ENCODE results near the gene CRABP2. TPM values are rescaled to one million over a fixed set of nuclear protein-coding genes. Genes with fewer than 3 reads are reported as not detected.

The CRABP2 gene
- total RNA-seq, 2 donors from 2014 or later: 1.5 TPM

DNA sequence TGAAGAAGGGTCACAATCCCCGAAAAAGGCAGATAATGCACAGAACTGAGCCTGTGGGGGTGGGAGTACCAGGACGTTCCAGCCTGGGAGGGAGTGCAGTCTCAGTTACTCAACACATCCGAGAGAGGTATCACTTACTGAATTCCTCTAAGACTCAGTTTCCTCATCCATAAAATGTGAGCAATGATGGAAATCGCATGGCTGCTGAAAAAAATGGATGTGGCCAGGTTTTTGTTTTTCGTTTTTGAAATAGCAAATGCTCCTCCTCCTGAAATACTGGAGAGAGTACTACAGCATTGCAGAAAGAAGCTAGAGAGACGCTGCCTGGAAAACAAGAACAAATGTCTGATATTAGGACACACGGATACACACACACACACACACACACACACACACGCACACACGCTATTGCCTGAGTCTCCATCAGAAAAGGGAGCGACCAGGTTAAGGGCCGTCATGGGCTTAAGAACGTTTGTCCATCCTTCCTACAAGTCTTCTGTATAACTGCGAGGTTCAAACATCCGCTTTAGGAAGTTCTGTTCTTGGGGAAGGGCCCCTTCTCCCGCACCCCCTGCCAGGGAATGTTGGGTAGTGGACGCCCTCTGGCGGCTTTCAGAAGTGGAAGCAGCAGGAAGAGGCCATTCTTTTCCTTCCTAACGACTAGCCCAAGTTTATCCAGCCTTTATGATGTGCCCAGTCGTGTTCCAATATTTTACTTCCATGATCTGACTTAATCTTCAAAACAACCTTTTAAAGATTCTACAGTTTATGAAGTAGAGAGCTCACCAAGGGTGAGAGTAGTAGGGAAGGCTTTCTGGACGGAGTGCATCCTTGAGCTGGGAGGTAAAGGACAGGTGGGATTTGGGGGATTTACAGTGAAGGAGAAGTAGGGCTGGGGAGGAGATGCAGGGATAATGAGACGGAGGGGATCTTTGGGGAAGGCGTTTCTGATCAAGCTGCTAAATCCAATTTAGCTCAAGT is 27.5 kb downstream of the CRABP2 start:
- DNase-seq (peak; percentile 80), ATAC-seq (peak; percentile 66 to 69)
- intact Hi-C loops (cut with DNase I): loop anchor here (1.0 to 5.0 kb wide), 3 partner anchors 18 to 51 kb away; no protein-coding TSS in a partner anchor

DNA sequence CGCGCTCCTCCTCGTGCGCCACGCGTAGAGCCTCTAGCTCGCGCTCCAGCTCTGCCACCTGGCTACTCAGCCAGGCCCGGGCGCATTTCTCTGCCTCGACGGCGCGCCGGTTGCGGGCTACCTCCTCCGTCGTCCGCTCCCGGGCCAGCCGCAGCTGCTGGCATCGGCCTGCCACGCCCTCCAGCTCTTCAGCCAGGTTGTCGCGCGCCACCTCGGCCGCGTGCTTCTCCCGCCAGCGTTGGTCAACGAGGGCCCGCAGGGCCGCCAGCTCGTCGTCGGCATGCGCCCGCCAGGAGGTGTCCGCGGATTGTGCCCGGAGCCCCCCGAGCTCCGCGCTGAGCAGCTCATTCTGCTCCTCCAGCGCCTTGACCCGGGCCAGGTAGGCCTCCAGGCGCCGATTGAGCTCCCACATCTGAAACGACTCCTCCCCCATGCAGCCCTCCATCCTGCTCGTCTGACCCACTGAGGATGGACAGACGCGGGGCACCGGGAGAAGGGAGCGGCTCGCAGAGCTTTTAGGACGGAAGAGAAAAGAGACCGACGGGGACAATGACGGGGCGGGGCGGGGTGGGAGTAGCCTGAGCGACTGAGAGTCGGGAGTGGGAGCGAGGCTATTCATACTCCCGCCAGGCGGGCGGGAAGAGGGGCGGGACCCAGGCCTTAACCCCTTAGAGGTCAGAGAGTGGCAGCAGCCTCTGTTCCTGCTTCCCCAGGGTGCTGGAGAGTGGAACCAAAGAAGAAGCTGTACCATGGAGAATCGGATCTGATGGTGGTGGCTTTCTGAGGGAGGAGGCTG is 28.4 kb downstream of the CRABP2 start, which contains the start of gene NES:
Gene NES (minus strand): TSS at position 588 of the 796 bp plus-strand sequence. CDS start 143 bp downstream, at position 445.
- ATAC-seq: peak; percentile 89 to 92
- DNase-seq: peak; percentile 86
- intact Hi-C loops (cut with DNase I): loop anchor here in 1 of 2 donors (1.0 to 5.0 kb wide), 2 partner anchors 17 to 50 kb away; no protein-coding TSS in a partner anchor

DNA sequence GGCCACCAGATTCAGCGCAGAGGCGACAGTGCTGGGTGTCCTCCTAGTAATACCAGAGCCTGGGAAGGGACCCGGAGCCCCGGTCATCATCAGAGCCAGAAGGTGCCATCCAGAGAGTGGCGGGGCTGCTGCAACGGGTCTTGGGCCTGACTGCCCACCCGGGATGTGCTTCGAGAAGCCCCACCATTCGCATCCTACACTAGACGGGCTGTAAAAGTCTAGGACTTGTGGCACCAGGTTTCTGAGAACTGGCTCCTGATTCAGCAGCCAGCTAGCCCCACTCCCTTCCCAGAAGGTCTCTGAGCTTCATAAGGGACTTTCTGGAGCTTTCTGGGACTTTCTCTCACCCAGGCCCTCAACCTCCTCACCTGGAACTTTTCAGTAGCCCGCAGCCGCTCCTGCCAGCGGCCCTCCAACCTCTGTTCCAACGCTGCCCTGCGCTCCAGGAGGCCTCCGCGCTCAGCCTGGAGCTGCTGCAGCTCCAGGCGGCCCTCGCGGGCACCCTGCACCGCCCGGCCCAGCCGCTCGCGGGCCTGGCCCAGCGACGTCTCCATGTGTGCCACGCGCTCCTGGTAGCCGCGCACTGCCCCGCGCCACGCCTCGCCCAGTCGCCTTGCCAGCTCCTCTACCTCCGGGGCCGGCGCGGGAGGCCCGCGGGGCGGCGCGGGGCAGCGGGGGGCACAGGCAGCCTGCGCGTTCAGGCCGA is 29.1 kb downstream of the CRABP2 start:
- no peak for DNase-seq
- intact Hi-C loops (cut with DNase I): loop anchor here in 1 of 2 donors (5.0 kb wide), 1 partner anchor 49 kb away; no protein-coding TSS in a partner anchor
- peak; percentile 19 to 33 for ATAC-seq

DNA sequence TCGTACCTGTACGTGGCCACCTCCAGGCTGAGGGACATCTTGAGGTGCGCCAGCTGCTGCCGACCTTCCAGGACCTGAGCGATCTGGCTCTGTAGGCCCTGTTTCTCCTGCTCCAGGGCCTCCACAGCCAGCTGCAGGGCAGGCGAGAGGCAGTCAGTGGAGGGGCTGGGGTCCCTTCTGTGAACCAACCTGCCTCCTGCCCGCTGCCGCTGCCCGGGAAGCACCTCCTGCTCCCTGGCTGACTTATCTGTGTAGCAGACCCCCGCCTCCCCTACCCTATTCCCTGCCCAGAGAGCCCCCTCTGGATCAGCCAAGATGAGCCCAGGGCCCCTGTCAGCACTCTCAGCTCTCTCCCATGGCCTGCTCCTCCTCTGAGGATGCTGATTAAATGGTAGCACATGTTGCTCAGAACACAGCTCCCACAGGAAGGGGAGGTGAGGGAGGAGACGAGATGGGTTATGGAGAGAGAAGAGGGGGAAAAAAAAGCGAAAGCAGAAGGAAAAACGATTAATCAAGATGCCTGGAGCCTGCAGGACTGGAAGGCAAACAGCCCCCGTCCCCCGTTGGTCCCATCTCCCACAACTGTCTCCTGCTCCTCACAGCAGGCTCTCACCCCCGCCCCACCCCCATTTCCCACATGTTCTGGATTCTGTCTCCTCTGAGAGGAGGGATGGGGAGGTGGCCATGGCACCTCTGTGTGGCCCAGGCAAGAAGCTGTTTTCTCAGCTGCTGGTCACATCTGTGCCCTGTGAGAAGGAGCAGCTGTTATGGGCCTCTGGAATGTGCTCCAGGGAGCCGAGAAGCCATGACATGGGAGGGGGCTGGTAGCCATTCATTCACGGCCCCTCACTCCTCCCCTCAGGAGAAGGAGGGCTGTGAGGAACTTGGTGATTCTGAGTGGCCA is 29.9 kb downstream of the CRABP2 start:
- DNase-seq (no peak), ATAC-seq (peak; percentile 9)
- intact Hi-C loops (cut with DNase I): loop anchor here in 1 of 2 donors (5.0 kb wide), 1 partner anchor 48 kb away; no protein-coding TSS in a partner anchor

DNA sequence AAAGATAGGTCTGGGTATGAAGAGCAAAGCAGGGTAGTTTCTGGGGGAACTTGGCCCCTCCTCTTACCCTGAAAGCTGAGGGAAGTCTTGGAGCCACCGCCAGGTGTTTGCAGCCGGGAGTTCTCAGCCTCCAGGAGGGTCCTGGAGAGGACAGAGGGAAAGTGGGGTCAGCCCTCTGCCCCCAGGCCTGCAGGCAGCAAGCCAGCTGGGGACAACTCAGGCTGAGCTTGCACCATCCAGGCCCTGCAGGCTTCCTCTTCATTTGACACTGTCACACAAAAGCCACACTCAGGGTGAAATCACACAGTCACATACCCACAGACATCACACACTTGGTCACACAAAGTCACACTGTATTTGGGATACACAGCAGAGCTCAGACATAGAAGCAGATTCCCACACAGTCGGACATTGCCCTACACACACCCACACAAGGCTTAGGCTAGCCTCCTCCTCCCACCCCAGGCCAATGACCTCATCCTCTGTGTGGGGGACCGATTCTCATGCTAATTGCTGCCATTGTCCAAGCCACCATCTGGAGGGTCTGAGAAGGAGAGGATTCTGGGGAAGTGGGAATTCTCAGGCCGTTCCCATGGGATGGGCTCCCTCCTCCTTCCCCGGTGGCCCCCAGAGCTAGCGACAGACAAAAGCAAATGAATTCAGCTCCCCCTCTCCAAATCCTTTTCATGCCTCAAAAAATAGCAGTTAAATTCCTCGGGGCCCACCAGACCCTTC is 31.8 kb downstream of the CRABP2 start:
- no peak for ATAC-seq
- no peak for DNase-seq

DNA sequence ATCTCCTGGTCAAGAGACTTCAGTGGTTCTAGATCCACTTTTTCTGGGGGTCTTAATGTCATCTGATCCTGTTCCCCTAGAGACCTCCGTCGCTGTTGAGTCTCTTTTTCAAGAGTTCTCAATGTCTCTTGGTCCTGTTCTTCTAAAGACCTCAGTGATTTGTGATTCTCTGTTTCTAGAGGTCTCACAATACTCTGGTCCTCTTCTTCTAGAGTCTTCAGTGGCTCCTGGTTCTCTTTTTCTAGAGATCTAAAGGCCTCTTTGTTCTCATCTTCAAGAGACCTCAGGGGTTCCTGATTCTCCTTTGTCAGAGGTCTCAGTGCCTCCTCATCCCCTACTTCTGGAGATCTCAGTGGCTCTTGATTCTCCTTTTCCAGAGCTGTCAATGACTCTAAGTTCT is 33.6 kb downstream of the CRABP2 start:
- ATAC-seq (no peak), DNase-seq (no peak)
- intact Hi-C loops (cut with DNase I): no loop called here

More for the DNA sequence above, 31.8 kb downstream of the CRABP2 start:
- intact Hi-C loops (cut with DNase I): no loop called here

DNA sequence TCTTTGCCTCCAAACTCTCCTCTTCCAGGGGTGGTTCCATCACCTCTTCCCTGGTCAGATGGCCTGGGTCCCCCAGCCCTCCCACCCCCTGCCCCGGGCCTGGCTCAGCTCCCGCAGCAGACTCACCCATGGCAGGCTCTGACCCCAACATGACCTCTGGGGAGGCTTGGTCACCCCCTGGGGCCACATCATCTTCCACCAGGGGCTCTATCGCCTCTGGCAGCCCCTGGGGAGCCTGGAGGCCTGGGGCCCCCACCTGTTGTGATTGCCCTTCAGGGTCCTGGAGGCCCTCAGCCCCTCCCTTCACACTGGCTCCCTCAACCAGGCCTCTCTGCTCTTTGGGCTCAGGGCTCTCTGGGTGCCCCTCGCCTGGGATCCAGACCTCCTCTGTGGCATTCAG is 34.6 kb downstream of the CRABP2 start:
- DNase-seq: no peak
- no peak for ATAC-seq
- intact Hi-C loops (cut with DNase I): no loop called here

DNA sequence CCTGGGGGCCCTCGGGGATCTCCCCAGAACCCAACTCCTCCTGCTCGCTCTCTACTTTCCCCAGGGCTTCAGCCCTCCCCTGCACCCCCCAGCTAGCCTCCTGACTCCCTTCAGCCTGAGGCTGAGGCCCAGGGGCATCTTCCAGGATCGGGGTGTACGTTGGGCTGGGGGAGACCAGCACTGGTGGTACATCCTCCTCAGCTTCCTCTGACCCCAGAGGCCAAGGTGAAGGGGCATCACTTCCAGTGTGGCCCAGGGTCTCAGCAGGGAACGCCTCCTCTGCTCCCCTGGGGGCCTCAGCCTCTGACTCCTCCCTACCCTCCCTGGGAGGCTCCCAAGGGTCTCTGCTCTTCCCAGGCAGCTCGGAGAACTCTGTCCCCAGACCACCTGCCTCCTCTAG is 35.0 kb downstream of the CRABP2 start:
- DNase-seq (no peak), ATAC-seq (no peak)
- intact Hi-C loops (cut with DNase I): no loop called here

DNA sequence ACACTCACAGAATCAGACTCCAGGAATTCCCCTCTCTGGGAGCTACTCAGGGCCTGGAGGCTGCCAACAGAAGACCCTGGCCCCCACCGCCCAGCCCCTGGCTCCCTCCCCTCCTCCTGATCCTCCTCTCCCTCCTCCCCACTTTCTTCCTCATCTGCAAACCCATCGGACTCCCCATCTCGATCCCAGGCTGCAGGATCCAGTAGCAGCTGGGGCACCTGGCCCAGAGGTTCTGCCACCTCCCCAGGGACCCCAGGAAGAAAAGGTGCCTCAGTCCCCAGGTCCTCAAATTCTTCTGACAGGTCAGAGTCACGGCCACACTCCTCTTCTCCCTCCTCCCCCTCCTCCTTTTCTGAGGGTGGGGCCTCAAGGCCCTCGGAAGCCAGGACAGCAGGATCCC is 35.6 kb downstream of the CRABP2 start:
- DNase-seq (no peak), ATAC-seq (no peak)
- intact Hi-C loops (cut with DNase I): no loop called here

DNA sequence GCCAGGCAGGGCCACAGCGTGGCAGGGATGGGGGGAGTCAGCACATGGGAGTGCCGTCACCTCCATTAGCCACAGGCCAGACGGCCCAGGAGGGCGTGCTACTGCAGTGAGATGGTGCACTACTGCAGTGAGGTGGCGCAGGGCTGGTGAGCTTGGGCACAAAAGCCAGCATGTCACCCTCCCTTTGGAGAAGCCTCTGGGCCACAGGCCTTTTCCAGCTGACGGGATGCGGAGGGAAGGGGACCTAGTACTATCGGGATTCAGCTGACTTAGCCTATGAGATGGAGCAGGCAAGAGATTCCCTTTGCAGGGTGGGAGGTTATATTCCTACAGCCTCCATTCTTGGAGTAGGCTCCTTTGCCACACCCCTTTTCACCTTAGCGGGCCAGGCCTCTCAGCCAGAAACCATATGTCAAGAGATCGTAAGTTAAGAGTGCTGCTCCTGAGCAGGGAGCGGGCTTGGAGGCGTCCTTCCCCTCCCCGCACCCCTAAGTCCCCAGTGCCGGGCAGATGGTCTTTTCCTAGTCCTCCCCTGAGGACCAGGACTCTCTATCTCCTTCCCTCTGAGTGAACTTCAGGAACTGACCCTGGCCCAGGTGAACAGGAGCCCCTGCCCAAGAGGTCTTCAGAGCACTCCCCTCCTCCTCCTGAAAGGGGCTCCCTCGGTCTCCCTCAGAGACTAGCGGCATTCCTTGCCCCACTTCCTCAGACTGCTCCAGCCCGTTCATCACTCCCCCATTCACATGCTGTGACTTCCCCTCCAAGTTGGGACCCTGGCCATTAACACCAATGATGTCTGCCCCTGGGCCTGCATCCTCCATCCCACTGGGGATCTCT is 36.4 kb downstream of the CRABP2 start:
- ATAC-seq: peak in 1 of 2 donors; percentile 2
- no peak for DNase-seq
- intact Hi-C loops (cut with DNase I): no loop called here

DNA sequence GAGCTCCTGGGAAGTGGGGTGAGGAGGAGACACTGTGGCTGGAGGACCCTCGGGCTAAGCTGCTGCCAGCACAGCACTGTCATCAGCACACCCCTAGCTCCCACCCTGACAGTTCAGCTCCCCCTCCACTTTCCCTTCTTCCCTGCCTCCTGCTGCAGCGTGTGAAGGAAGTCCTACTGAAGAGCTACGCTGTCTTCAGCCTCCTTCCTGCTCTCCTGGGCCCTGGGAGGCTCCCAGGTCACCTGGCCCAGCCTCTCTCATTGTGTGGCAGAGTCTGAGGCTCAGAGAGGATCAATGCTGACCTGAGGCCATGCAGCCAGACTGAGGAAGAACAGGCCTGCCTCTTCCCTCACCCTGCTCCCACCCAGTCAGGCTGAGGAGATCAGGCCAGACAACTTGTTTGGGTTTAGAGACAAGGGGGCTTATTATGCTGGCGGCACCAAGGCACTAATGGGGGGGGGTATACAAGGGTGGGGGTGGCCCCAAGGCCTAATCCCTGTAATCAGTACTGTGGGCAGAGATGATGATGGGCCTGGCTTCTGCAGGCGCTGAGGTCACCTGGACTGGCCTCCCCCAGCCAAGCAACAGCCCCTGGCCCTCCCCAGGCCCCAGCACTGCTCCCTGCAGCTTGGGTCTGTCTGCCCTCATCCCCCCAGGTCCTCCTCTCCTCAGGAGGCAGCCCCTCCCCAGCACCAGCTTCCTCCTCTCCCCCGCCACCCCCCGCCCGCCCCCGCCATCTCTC is 37.2 kb downstream of the CRABP2 start:
- no peak for DNase-seq
- intact Hi-C loops (cut with DNase I): no loop called here
- peak in 1 of 2 donors; percentile 3 for ATAC-seq

DNA sequence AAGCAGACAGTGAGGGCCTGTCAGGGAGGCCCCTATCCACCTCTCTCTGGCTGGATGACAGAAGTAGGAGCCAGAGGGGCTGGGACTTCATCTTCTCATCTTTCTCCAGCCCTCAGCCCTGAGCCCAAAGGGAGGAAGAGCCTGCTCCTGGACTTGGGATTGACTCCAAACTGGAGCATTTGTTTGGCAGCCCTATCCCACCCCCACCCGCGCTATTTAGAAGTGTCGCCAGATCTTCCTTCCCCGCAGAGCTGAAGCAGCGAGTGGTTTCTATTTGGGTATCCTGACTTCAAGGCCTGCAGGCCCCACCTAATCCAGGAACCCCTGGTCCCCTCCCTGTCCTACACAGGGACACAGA is 37.8 kb downstream of the CRABP2 start:
- DNase-seq: peak; percentile 59
- intact Hi-C loops (cut with DNase I): no loop called here
- ATAC-seq: peak; percentile 44 to 46

DNA sequence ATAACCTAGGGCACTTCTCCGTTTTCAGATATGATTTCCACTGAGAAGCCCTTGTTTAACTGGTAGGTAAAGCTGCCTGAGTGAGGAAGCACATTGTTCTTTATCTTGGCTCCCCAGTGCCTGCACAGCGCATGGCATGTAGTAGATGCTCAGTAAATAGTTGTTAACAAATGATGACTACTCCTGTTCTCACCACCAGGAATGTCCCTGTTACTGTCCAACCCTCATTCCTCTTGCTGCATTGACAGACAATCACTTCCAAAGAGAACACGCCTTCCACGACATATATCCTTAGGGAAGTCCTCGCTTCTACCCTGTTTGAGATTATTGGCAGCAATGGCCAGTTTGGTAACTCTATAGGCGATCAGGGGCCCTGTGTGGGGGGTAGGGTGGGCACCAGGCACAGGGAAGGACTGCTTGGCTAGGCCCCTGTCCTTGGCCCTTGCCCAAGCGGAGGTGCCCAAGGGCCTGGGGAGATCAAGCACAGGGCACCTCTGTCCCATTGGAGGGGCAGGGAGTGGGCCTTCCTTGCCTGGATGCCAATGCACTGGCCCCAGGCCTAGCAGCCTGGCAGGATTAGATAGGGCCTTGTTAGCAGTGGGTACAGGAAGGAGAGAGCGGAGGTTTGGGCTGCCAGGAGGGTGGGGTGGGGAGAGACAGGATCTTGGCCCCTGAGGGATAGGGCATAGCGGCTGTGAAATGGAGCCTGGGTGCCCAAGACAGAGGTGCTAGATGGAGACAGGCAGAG is 38.3 kb downstream of the CRABP2 start:
- DNase-seq (no peak), ATAC-seq (peak in 1 of 2 donors; percentile 11)
- intact Hi-C loops (cut with DNase I): no loop called here

DNA sequence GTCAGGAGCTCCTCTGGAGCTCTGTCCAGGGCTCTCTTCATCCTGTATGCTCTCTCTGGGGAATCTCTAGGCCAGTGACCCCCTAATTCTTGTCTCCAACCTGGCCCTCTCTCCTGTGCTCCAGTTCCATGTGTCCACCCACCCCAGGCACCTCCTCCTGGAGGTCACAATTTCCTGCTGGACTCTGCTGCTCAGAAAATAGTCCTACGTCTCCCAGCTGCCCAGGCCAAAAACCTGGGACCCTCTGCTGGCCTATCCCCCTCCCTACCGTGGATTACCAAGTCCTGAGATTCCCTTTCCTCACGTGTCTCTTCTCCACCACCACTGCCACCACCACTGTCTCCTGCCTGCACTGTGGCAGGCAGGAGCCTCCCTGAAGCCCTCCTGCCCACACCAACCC is 39.8 kb downstream of the CRABP2 start:
- ATAC-seq (no peak), DNase-seq (no peak)
- intact Hi-C loops (cut with DNase I): no loop called here

DNA sequence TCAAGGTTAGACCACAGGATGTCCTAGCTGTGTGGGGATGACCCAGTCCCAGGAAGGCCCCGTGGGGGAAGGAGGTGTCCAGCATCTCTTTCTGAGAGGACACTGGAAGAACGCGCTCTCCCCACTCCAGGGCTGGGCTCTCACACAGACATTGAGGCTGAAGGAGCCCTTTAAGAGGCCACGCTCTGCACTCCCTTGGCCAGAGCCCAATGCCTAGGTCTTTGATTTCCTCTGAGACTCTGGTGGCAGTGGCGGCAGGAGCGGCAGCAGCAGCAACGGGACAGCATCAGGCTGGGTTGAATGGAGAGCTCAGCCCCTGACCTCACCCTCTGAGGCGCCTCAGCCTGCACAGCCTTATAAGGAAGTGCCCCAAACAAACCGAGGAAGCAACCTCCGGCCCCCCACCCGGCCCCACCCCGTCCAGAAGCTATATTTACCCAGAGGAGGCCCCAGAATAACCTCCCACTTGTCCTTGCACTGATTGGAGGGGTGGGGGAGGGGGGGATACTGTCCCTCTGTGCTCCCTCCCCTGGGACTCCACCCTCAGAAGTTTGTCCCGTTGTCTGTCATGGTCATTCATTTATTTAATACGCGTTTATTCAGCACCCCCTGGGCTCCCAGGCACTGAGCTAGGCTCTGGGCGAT is 40.5 kb downstream of the CRABP2 start:
- ATAC-seq: peak; percentile 44
- peak; percentile 80 for DNase-seq
- intact Hi-C loops (cut with DNase I): no loop called here

Measured in left cardiac atrium (tissue), 4 donors.